Body of pancreas (tissue), 4 donors: ENCODE measurements around the gene CYP1A2. TPM values are rescaled to one million over a fixed set of nuclear protein-coding genes. Genes with fewer than 3 reads are reported as not detected.

ENCODE experiments used
- ATAC-seq: fragments of 150-250 bp; one replicate; pipeline ENCODE4 v1.9.1; 2016
- DNase-seq, 4 donors: peaks; one replicate each; pipeline ENCODE4 v3.0.0-alpha.2; 2019
- H3K27ac ChIP-seq, 4 donors: fragments of 200-600 bp; sonication (generic); 1 replicate in 3 of 4; 2 replicates in 1 of 4; pipeline versions ENCODE4 v1.5.1 to v1.6.1; 2016 to 2019; ENCODE audit warnings: mild to moderate bottlenecking in 1 of 4, mixed read lengths in 1 of 4, moderate library complexity in 1 of 4
- H3K27me3 ChIP-seq, 2 donors: fragments of 200-600 bp; sonication (generic); one replicate each; pipeline ENCODE4 v1.6.0; 2016; ENCODE audit warnings: mild to moderate bottlenecking in 1 of 2
- H3K36me3 ChIP-seq, 2 donors: fragments of 200-600 bp; sonication (generic); replicated peaks in 1 of 2; 2 replicates each; pipeline ENCODE4 v1.5.1; 2016; ENCODE audit warnings: low read depth in 2 of 2; ENCODE audit not compliant: insufficient read depth in 1 of 2
- H3K4me1 ChIP-seq: fragments of 200-600 bp; sonication (generic); one replicate; pipeline ENCODE4 v1.6.0; 2016
- H3K4me3 ChIP-seq, 2 donors: fragments of 200-600 bp; sonication (generic); 1 replicate in 1 of 2; 2 replicates in 1 of 2; pipeline ENCODE4 v1.5.1; 2016 to 2019
- H3K9me3 ChIP-seq, 3 donors: fragments of 200-600 bp; sonication (generic); 1 replicate in 2 of 3; 2 replicates in 1 of 3; pipeline ENCODE4 v1.5.1; 2016
- POLR2A ChIP-seq, 3 donors: fragments of 450-650 bp; IDR thresholded peaks; one replicate each; pipeline ENCODE4 v1.6.1; 2016; ENCODE audit warnings: antibody characterized with exemption in 3 of 3, mild to moderate bottlenecking in 2 of 3
- WGBS, 2 donors: methylation state at CpG; one replicate each; pipeline ENCODE4 v1.1.5; 2017; 5-methylcytosine and 5-hydroxymethylcytosine counted together
- intact Hi-C: fragments of 100-400 bp; cut with DNase I; formaldehyde crosslinking; loops from one replicate; pipeline ENCODE4 v1.15.1; 2023
- total RNA-seq, 2 donors: library from RNA; depleted of rRNA; stranded (reverse); fragments of >200 nt; gene quantifications; one replicate each; pipeline ENCODE4 v1.1.0, GENCODE V29; 2016
- TF ChIP-seq, protein P1 (sequence below), 7 experiments: fragments of 450-650 bp in 4 of 7; fragments of 200-600 bp in 3 of 7; sonication (generic) in 3 of 7; IDR thresholded peaks; one replicate each; pipeline ENCODE4 v1.5.1; 2016 to 2019; ENCODE audit warnings: antibody characterized with exemption in 7 of 7

CYP1A2 gene
- total RNA-seq, 2 donors from 2014 or later = not detected

DNA sequence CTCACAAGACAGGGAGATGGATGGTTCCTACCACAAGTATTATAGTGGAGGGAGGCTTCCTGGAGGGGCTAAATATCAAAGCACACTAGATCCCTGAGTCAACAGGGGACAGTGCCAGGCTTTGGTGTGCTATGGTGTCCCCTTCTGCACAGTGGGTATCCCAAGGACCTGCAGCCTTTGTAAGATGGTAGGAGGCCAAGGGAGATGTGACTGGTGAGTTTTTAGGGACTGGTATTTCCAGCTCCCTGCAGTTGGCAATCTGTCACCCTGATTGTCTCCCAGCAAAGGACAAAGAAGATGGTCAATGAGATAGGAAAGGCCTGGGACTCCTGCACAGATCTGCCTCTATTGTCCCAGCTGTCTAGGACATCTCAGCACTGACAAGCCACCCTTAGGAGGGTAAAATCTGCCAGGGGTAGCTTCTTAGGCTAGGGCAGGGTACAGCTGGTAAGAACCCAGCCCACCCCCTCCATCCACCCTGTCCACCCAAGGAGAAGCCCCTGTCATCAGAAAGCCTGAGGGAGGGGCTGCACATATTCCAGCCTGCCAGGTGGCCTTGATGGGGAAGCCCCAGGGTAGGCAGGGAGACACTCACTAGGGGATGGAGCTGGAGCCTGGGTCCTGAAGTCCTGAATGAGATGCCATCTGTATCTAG is 23.9 kb upstream of the CYP1A2 start:
- DNase-seq (no peak), ATAC-seq (no peak)
- H3K4me1 ChIP-seq = peaks cover 14% of the 10 kb centered on the region
- no peak overlapping the region for H3K27ac ChIP-seq
- intact Hi-C loops = no loop called here
- no peaks in the 10 kb centered on the region for H3K36me3 ChIP-seq
- H3K27me3 ChIP-seq = peaks cover 0 to 6% of the 10 kb centered on the region in 2 donors
- no peaks in the 10 kb centered on the region for H3K9me3 ChIP-seq
- no peak overlapping the region for H3K4me3 ChIP-seq
- TF ChIP-seq, protein P1, sequence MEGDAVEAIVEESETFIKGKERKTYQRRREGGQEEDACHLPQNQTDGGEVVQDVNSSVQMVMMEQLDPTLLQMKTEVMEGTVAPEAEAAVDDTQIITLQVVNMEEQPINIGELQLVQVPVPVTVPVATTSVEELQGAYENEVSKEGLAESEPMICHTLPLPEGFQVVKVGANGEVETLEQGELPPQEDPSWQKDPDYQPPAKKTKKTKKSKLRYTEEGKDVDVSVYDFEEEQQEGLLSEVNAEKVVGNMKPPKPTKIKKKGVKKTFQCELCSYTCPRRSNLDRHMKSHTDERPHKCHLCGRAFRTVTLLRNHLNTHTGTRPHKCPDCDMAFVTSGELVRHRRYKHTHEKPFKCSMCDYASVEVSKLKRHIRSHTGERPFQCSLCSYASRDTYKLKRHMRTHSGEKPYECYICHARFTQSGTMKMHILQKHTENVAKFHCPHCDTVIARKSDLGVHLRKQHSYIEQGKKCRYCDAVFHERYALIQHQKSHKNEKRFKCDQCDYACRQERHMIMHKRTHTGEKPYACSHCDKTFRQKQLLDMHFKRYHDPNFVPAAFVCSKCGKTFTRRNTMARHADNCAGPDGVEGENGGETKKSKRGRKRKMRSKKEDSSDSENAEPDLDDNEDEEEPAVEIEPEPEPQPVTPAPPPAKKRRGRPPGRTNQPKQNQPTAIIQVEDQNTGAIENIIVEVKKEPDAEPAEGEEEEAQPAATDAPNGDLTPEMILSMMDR (IDR thresholded peaks at IDR 0.05) = no peak
- TF ChIP-seq POLR2A (IDR thresholded peaks at IDR 0.05) = no peak

DNA sequence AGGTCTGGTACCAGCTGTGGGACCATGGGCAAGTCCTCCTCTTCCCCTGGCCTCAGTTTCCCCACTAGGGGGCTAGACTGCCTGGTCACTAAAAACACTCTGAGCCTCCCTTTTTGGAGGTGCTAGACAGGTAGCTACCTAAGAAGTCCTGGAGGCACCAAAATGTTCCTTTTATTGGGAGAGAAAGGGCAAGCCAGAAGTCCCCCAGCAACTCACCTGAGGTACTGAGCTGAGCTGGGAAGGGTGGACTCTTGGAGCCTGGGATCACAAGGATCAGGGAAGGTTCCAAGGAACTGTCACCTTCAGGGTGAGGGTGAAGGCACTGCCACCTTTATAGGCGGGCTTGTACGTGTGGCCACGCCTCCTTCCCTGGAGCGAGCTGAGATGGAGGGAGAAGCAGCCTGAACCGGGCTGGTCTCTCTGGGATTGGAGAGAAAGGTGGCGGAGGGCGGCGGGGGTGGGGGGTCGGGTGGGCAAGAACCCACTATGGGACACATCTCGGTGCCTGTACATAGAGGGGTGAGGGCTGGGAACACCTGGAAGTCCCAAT is 23.3 kb upstream of the CYP1A2 start, which contains the start of gene CYP1A1:
Gene CYP1A1 (minus strand): TSS at position 304 of the 550 bp plus-strand sequence. CDS start 2,431 bp downstream, outside the sequence.
- intact Hi-C loops = no loop called here
- Histone ChIP-seq H3K4me1 (peaks cover 14% of the 10 kb centered on the region), H3K36me3 (no peaks in the 10 kb centered on the region), H3K27ac (peak within 1 kb of the TSS in 1 of 4 donors; percentile 30), H3K9me3 (no peaks in the 10 kb centered on the region), H3K4me3 (peak within 1 kb of the TSS; percentile 9 to 12), H3K27me3 (peaks cover 0 to 6% of the 10 kb centered on the region in 2 donors)
- peak; percentile 57 to 76 (median 66) for DNase-seq
- TF ChIP-seq, protein P1 (IDR thresholded peaks at IDR 0.05) = no peak
- no peak for TF ChIP-seq POLR2A (IDR thresholded peaks at IDR 0.05)
- ATAC-seq = peak; percentile 65
- WGBS, 2 donors = 0 to 4% methylated on average over 1 to 8 of the region's 10 CpGs

- WGBS, 2 donors = 2 to 4% methylated on average over 22 to 82 of the region's 86 CpGs
- H3K27me3 ChIP-seq = peaks cover 0 to 6% of the 10 kb centered on the region in 2 donors
- ATAC-seq = peak; percentile 40
These were observed 22.5 kb upstream of the CYP1A2 start for GRCh38 chr15:74725845-74726773.

DNA sequence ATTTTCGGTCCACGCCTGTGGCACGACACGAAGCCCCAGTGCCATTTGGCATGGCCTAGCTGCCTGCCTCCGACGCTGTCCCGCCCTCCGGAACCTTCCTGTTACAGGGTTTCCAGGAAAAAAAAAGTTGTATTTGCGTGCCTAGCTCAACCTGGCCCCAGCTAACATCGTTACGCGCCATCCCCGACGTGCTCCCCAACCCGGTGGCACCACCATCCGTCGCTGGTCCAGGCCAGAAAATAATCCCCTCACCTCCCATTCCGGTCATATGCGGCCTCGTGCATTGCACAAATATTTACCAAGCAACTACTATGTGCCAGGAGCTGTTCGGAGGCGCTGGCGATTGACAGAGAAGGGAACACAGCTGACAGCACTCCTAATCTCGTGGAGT is 21.9 kb upstream of the CYP1A2 start:
- ATAC-seq (no peak), DNase-seq (no peak)
- Histone ChIP-seq H3K4me1 (peaks cover 14% of the 10 kb centered on the region), H3K9me3 (no peaks in the 10 kb centered on the region), H3K4me3 (no peak overlapping the region), H3K27me3 (peaks cover 0 to 6% of the 10 kb centered on the region in 2 donors), H3K36me3 (no peaks in the 10 kb centered on the region), H3K27ac (no peak overlapping the region)
- WGBS, 2 donors = 29 to 30% methylated on average over 21 to 24 of the region's 24 CpGs
- intact Hi-C loops = no loop called here
- TF ChIP-seq, protein P1 (IDR thresholded peaks at IDR 0.05) = no peak
- TF ChIP-seq POLR2A (IDR thresholded peaks at IDR 0.05) = no peak

More at GRCh38 chr15:74725845-74726773, 22.5 kb upstream of the CYP1A2 start:
- Histone ChIP-seq H3K4me3 (peak overlapping the region; percentile 9 to 12), H3K9me3 (no peaks in the 10 kb centered on the region), H3K27ac (peak overlapping the region in 1 of 4 donors; percentile 30), H3K4me1 (peaks cover 14% of the 10 kb centered on the region), H3K36me3 (no peaks in the 10 kb centered on the region)
- intact Hi-C loops = no loop called here
- TF ChIP-seq, protein P1 (IDR thresholded peaks at IDR 0.05) = no peak
- no peak for TF ChIP-seq POLR2A (IDR thresholded peaks at IDR 0.05)
- DNase-seq = peak; percentile 19 to 55 (median 34)
